ENCODE results near the gene SLC9A1. TPM values are rescaled to one million over a fixed set of nuclear protein-coding genes. Genes with fewer than 3 reads are reported as not detected.

Gene SLC9A1
- total and polyA plus RNA-seq, 10 of the 15 experiments (the other 5 are each of a cell fraction or from before 2014, with no cell fraction given) = 0.87 to 21.4 (median 4.3) TPM

GRCh38 chr1:27152004-27152828 lies 2.7 kb downstream of the SLC9A1 start:
- Histone ChIP-seq H3K79me2 (ENCODE audit: control insufficient read depth, insufficient read depth, low read length) (peaks cover 43% of the 10 kb centered on the region), H3K9me3 (replicated peaks; ENCODE audit: control insufficient read depth, insufficient read depth, low read length) (no peaks in the 10 kb centered on the region), H3K36me3 (ENCODE audit: control insufficient read depth in 2 of 2, insufficient read depth in 2 of 2, low read length in 1 of 2) (no peaks in the 10 kb centered on the region), H3K4me2 (ENCODE audit: control insufficient read depth, insufficient read depth) (peak overlapping the region; percentile 94), H3K9ac (ENCODE audit: control insufficient read depth, insufficient read depth, low read length) (peak overlapping the region; percentile 32), H3K27me3 (replicated peaks in 1 of 2; ENCODE audit: control insufficient read depth in 2 of 2, insufficient read depth in 2 of 2, low read length in 1 of 2) (no peaks in the 10 kb centered on the region), H3K27ac (ENCODE audit: control insufficient read depth, insufficient read depth) (peak overlapping the region; percentile 13), H3K4me3 (peak overlapping the region; percentile 82), H2AFZ (ENCODE audit: control insufficient read depth, low read depth, low read length) (no peak overlapping the region), H4K20me1 (ENCODE audit: control insufficient read depth, insufficient read depth) (no peaks in the 10 kb centered on the region; the same call in 1 of the 2 replicates), H3K4me1 (ENCODE audit: control insufficient read depth, insufficient read depth, low read length) (peaks cover 33% of the 10 kb centered on the region)
- TF ChIP-seq KAT2A (conservative IDR thresholded peaks at IDR 0.05; ENCODE audit: control insufficient read depth, low read depth, low read length) (no peak), NKRF (conservative IDR thresholded peaks at IDR 0.05) (no peak), CREB1 (IDR thresholded peaks at IDR 0.05; ENCODE audit: low read depth) (peak; percentile 66), ATF7 (IDR thresholded peaks at IDR 0.05; ENCODE audit: low read depth) (0 out of 2 replicates have a peak, but pooled peaks have one; percentile 28)
- ChIA-PET POLR2A (interaction anchor here (0.6 to 6.1 kb wide), 7 partner anchors 9 to 291 kb away, joined by 3 to 48 read pairs (median 6); no protein-coding TSS in a partner anchor), CTCF (interaction anchor here (0.6 to 4.2 kb wide), 14 partner anchors 8 to 132 kb away, joined by 3 to 15 read pairs (median 4); no protein-coding TSS in a partner anchor), RAD21 (ENCODE audit: unreplicated experiment) (interaction anchor here (0.7 to 4.0 kb wide), 10 partner anchors 8 to 106 kb away, joined by 3 to 35 read pairs (median 4); no protein-coding TSS in a partner anchor), SMC1A (ENCODE audit: uncharacterized antibody, unreplicated experiment) (interaction anchor here (0.8 to 4.7 kb wide), 14 partner anchors 9 to 175 kb away, joined by 3 to 30 read pairs (median 4); no protein-coding TSS in a partner anchor)
- DNase-seq (ENCODE audit: low read depth, low spot score) (no peak), FAIRE-seq (no peak), ATAC-seq (peak; percentile 1)
- 56% methylated on average over 7 of the region's 7 CpGs for WGBS (ENCODE audit: insufficient coverage, insufficient replicate concordance, low lambda C conversion rate, missing lambda C conversion rate)
- in situ Hi-C loops (cut with MboI) = no loop called here
- BruUV-seq (replicated peaks) = no TSS peak
- intact Hi-C loops (cut with micrococcal nuclease; ENCODE audit: unreplicated experiment) = loop anchor here (5.0 to 10.0 kb wide), 2 partner anchors 40 to 1297 kb away; partner anchors contain the start of gene AUNIP

Data from GM12878 (cell line).